ENCODE measurements around the gene USP21. TPM values are rescaled to one million over a fixed set of nuclear protein-coding genes. Genes with fewer than 3 reads are reported as not detected.
A peak's percentile ranks its signal among the peaks of the same experiment; 100 is the strongest.

The USP21 gene
- total and polyA plus RNA-seq, 2 of the 13 experiments (the other 11 are each of a cell fraction or from before 2014, with no cell fraction given): 10.1 to 33.1 TPM

DNA sequence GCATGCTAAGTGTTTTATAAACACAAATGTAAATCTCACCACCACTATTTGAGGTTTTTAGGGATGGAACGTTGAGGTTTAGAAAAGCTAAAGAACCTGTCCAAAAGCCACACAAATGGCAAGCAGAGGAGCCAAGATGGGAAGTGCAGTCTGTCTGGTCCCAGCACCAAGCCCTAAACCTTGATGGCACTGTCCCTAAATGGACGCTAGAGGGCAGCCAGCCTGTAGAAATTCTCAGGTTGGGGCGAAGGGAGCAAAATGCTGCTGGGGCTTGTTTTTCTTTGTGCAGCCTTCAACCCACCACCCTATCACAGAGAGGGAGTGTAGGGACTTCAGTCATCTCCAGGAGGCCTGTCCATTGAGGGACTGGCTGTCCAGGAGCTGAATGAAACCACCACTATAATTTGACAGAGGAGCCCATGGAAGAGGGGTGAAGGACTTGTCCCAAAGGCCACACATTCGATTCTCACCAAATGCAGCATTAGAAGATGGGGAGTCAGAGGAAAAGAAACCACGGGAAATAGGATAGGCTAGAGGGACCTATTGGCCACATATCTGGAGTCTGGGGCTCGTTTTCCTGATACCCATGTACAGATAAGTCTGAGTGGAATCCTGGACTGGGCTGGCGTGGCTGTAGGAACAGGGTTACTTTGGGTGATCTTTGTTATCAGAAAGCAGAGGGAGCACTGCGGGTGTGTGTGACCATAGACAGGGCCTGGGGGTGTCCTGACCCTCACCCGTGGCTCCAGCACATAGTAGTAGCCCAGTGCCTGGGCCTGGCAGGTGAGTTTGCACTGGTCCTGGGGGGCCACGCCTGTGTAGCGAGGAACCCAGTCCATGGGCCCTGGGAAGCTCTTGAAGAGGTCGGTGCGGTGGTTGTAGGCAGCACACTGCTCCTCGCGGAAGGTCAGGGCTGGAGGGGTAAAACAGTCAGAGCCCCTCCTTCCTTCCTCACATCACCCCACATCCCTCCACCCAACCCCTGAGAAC is 33.5 kb downstream of the USP21 start (continued):
- TF ChIP-seq, protein P1, sequence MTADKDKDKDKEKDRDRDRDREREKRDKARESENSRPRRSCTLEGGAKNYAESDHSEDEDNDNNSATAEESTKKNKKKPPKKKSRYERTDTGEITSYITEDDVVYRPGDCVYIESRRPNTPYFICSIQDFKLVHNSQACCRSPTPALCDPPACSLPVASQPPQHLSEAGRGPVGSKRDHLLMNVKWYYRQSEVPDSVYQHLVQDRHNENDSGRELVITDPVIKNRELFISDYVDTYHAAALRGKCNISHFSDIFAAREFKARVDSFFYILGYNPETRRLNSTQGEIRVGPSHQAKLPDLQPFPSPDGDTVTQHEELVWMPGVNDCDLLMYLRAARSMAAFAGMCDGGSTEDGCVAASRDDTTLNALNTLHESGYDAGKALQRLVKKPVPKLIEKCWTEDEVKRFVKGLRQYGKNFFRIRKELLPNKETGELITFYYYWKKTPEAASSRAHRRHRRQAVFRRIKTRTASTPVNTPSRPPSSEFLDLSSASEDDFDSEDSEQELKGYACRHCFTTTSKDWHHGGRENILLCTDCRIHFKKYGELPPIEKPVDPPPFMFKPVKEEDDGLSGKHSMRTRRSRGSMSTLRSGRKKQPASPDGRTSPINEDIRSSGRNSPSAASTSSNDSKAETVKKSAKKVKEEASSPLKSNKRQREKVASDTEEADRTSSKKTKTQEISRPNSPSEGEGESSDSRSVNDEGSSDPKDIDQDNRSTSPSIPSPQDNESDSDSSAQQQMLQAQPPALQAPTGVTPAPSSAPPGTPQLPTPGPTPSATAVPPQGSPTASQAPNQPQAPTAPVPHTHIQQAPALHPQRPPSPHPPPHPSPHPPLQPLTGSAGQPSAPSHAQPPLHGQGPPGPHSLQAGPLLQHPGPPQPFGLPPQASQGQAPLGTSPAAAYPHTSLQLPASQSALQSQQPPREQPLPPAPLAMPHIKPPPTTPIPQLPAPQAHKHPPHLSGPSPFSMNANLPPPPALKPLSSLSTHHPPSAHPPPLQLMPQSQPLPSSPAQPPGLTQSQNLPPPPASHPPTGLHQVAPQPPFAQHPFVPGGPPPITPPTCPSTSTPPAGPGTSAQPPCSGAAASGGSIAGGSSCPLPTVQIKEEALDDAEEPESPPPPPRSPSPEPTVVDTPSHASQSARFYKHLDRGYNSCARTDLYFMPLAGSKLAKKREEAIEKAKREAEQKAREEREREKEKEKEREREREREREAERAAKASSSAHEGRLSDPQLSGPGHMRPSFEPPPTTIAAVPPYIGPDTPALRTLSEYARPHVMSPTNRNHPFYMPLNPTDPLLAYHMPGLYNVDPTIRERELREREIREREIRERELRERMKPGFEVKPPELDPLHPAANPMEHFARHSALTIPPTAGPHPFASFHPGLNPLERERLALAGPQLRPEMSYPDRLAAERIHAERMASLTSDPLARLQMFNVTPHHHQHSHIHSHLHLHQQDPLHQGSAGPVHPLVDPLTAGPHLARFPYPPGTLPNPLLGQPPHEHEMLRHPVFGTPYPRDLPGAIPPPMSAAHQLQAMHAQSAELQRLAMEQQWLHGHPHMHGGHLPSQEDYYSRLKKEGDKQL (CRISPR knock-in tag; IDR thresholded peaks at IDR 0.05; ENCODE audit: low read depth): no peak
- 0 out of 2 replicates have a peak, but pooled peaks have one; percentile 42 for TF ChIP-seq ZFP37 (CRISPR knock-in tag; IDR thresholded peaks at IDR 0.05; ENCODE audit: borderline replicate concordance)
- peak; percentile 20 for TF ChIP-seq TBL1XR1 (IDR thresholded peaks at IDR 0.05; ENCODE audit: borderline replicate concordance, low read length, partially characterized antibody)
- no peak for TF ChIP-seq GLI4 (CRISPR knock-in tag; IDR thresholded peaks at IDR 0.05; ENCODE audit: borderline replicate concordance)
- TF ChIP-seq YEATS4 (CRISPR knock-in tag; IDR thresholded peaks at IDR 0.05; ENCODE audit: borderline replicate concordance): no peak
- no peak for TF ChIP-seq HNF4G (IDR thresholded peaks at IDR 0.05; ENCODE audit: borderline replicate concordance, low read depth, low read length)
- no peak for TF ChIP-seq HNF4G (CRISPR knock-in tag; IDR thresholded peaks at IDR 0.05; ENCODE audit: borderline replicate concordance, low read depth)
- TF ChIP-seq TSC22D2 (CRISPR knock-in tag; IDR thresholded peaks at IDR 0.05; ENCODE audit: borderline replicate concordance): no peak
- no peak for TF ChIP-seq DNMT1 (CRISPR knock-in tag; IDR thresholded peaks at IDR 0.05)
- TF ChIP-seq, protein P2, sequence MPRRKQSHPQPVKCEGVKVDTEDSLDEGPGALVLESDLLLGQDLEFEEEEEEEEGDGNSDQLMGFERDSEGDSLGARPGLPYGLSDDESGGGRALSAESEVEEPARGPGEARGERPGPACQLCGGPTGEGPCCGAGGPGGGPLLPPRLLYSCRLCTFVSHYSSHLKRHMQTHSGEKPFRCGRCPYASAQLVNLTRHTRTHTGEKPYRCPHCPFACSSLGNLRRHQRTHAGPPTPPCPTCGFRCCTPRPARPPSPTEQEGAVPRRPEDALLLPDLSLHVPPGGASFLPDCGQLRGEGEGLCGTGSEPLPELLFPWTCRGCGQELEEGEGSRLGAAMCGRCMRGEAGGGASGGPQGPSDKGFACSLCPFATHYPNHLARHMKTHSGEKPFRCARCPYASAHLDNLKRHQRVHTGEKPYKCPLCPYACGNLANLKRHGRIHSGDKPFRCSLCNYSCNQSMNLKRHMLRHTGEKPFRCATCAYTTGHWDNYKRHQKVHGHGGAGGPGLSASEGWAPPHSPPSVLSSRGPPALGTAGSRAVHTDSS (CRISPR knock-in tag; conservative IDR thresholded peaks at IDR 0.05): 0 out of 2 replicates have a peak, but pooled peaks have one; percentile 55
- TF ChIP-seq ZNF773 (CRISPR knock-in tag; IDR thresholded peaks at IDR 0.05; ENCODE audit: borderline replicate concordance): no peak
- no peak for TF ChIP-seq ZNF891 (CRISPR knock-in tag; IDR thresholded peaks at IDR 0.05)
- TF ChIP-seq HNF4A (CRISPR knock-in tag; IDR thresholded peaks at IDR 0.05): 0 out of 2 replicates have a peak, but pooled peaks have one; percentile 13
- TF ChIP-seq STAG1 (CRISPR knock-in tag; IDR thresholded peaks at IDR 0.05): peak; percentile 91
- TF ChIP-seq PHF8 (CRISPR knock-in tag; IDR thresholded peaks at IDR 0.05): no peak
- TF ChIP-seq XBP1 (CRISPR knock-in tag; IDR thresholded peaks at IDR 0.05): no peak
- TF ChIP-seq JARID2 (CRISPR knock-in tag; IDR thresholded peaks at IDR 0.05; ENCODE audit: insufficient replicate concordance): no peak
- TF ChIP-seq, protein P3, sequence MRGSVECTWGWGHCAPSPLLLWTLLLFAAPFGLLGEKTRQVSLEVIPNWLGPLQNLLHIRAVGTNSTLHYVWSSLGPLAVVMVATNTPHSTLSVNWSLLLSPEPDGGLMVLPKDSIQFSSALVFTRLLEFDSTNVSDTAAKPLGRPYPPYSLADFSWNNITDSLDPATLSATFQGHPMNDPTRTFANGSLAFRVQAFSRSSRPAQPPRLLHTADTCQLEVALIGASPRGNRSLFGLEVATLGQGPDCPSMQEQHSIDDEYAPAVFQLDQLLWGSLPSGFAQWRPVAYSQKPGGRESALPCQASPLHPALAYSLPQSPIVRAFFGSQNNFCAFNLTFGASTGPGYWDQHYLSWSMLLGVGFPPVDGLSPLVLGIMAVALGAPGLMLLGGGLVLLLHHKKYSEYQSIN (CRISPR knock-in tag; IDR thresholded peaks at IDR 0.05; ENCODE audit: borderline replicate concordance): no peak
- 0 out of 2 replicates have a peak, but pooled peaks have one; percentile 20 for TF ChIP-seq ZFX (CRISPR knock-in tag; IDR thresholded peaks at IDR 0.05; ENCODE audit: low read depth)
